Activated CD8-positive, alpha-beta memory T cell treated with anti-CD3 and anti-CD28 coated beads for 1 hour (primary cell): Measurements from ENCODE around the gene CBX7.

Source experiments
- DNase-seq, 2 donors: peaks; one replicate each; pipeline ENCODE4 v3.0.0-alpha.2; 2020; ENCODE audit warnings: low read depth in 1 of 2; ENCODE audit errors: extremely low read depth in 1 of 2

The CBX7 gene

DNA sequence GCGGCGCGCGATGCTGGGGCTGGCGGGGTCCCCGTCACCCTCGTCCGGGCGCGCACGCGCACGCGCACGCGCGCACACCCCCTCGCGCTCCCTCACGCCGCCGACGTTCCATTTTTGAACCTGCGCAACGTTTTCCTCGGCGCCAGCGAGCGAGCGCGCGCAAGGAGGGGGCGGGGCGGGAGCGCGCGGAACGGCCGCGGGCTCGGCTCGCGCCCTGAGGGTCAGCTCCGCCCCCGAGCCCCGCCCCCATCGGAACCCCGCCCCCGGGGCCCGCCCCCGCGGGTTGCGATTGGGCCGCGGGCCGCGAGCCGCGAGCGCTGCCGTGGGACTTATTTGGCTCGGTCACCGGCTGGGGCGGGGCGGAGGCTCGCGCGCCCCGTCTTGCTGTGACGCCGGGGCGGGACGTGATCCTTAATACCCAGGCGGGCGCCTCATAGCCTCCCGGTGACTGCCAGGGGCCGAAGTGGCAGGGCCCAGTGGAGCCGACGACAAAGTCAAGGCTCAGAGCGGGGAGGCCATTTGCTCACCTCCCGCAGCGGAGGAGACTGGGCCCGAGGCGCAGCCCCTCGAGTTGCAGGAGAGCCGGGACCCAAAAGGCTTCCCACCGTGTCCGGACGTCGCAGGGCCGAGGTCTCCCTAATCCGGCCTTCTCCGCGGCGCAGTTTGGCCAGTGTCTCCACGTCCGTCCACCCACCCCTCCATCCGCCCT is at the start of gene CBX7:
Gene CBX7 (minus strand): TSS at position 170 of the 709 bp plus-strand sequence. CDS start 236 bp downstream, outside the sequence.
- DNase-seq: peak; percentile 72 to 85

DNA sequence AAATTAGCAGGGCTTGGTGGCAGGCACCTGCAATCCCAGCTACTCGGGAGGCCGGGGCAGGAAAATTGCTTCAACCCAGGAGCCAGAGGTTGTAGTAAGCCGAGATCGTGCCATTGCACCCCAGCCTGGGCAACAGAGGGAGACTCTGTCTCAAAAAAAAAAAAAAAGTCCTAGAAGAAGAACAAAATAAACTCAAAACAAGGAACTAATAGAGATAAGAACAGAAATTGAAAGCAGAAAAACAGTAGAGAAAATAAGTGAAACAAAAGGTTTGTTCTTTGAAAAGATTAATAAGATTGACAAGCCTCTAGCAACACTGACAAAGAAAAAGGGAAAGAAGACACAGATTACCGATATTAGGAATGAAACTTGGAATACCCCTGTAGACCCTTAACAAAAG is 45.1 kb upstream of the CBX7 start:
- no peak for DNase-seq

DNA sequence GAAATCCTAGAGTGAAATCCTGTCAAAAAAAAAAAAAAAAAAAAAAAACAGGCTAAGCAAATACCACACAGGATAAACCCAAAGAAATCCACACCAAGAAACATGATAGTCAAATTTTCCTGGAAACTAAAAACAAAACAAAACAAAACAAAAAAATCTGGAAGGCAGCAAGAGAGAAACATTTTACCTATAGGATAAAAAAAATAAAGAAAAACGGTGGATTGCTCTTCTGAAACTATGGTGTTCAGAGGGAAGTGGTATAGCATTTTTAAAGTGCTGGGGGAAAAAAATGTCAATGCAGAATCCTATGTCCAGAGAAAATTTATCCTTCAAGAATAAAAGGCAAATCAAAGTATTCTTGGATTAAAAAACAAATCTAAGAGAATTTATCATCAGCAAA is 41.6 kb upstream of the CBX7 start:
- no peak for DNase-seq

DNA sequence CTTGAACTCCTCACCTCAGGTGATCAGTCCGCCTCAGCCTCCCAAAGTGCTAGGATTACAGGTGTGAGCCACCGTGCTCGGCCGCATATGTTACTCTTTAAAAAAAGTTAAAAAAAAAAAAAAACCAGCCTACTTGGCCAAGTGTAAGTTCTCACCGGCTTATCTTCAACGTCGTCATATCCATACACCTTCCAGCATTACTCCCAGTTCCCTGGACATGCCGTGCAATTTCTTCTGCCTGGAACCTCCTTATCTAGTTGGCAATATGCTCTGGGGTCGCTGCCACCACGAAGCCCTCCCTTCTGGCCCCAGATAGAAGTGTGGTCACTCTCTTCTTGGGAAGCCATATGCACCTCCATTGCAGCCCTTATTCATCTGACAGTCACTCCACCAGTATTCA is 36.3 kb upstream of the CBX7 start:
- no peak for DNase-seq

DNA sequence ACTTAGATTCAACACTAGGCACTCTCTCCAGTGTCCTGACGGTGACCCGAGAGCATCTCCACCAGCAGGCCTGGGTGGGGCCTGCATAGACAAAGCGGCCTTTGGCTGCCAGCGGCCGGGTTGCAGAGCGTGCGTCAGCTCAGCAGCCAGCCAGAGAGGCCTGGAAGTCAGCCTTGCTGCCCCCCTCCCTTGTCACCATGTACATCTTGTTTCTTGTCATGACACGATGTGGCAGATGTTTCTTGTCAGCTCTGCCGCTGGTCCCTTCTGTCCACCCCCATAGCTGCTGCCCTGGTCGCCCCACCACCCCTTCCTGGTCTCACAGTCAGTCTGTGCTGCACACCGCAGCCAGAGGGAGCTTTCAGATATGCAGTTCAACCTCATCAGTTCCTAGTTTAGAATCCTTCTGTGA is 33.1 kb upstream of the CBX7 start:
- no peak for DNase-seq

DNA sequence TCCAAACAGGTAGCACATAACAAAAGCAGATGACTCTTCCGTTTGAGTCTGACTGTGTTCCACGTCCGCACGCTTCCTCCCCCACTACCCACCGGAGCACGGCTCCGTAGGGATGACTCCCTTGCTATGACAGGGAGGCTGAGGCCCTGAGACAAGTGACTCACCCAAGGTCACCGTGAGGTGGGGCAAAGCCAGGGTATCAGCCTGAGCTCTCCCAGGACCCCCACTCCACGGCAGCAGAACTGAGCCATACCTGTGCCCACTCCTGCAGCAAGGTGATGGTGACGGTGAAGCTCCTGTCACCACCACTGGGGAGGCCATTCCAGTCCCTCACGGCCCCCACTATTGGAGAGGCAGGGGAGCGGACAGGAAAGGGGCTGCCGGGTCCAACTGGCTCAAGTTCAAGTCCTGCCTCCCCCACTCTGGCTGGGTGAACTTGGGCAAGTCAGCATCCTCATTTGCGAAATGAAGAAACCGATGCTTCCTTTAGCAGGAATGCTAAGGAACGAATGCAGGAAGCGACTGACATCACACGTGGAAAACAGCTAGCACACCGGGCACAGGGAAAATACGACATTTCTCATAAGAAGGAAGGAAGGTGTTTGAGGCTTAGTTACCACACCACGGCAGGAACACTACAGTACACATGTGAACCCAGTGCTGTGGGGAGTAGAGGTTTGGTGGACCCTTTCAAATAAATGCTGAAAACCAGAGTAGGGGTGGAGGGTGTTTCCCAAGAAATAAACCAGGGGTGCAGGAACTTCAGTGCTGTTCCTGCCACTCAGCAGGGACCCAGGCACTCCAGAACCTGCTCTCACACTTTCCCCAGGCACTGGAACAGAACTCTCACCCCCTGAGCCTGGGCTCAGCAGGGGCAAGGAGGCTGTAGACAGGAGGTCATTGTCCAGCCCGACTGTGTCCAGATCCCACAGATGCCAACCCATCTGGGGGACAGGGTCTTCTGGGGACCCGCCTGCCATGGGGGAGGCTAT is 32.4 kb upstream of the CBX7 start:
- no peak for DNase-seq

DNA sequence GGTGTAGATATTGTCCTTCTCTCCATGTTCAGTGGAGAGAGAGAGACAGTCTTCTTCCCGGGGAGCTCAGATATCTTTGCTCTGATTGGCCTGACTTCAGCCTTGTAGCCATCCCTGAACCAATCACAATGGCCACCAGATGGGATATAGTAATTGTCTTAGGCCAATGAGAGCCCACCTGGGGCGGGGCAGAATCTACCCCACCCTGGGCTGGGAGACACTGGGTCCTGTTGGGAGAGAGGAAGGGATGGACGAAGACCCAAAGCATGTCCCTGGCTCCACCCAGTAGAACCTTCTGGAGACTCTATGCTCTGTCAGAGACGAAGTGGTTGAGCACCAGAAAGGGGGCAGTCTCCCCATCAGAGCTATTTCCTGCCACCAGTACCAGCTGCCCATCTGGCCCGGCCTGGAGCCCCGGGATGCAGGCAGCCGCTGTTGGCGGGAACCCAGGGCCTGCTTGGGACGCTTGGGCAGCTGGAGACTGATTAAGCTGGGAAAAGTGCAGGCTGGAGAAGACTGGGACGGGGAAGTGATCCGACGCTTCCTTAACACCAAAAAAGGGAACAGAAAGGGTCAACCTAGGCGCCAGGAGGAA is 31.6 kb upstream of the CBX7 start:
- no peak for DNase-seq

DNA sequence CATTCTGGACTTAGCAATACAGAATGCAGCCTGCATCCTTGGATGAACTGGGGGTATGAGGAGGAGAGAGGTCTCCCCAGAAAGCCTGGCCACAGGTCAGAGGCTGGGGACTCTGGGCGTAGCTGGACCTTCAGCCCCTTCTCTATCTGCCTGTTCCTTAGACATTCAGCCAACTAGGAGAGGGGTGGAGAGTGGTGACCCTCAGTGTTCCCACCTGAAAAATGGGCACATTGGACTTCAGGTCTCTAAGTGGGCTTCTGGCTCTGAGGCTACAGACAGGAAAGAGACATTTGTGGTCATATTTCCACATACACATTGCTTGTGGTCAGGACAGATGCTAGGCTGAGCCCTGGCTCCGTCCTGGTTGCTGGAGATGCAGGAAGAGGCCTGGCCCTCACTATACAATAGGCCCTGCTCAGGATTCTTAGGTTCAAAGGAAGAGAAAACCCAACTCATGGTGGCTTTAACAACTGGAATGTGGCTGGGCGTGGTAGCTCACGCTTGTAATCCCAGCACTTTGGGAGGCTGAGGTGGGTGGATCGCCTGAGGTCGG is 30.1 kb upstream of the CBX7 start:
- no peak for DNase-seq

DNA sequence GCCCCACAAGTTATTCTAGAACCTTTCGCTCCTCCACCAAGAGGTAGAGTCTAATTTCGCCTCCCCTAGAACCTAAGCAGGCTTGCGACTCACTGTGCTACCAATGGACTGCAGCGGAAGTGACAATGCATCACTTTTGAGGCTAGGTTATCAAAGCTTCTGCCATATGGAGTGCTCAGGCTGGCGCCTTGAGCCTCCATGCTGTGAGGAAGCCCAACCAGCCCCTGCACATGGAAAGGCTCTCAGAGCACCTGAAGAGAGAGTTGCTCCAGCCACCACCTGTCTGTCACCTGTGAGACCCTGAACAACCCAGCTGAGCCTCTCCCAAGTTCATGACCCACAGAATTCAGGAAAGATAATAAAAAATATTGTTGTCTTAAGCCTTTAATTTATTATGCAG is 29.3 kb upstream of the CBX7 start:
- DNase-seq: no peak

DNA sequence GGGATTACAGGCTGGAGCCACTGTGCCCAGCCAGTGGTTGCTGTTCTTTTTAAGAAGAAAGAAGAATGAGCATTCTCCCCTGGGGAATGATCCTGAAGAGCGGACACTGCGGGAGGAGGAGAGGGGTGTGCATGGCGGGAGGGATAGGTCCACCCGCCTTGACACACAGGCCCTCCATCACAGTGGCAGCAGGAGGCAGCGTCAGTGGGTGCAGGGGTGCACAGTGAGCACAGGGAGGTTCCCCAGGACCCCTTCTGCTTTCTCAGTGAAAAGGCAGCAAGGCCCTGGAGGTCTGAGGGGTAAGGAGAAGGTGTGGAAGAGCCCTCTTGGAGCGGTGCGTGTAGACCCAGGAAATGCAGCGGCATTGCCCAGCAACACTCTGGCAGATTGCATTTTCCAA is 28.9 kb upstream of the CBX7 start:
- DNase-seq: no peak

DNA sequence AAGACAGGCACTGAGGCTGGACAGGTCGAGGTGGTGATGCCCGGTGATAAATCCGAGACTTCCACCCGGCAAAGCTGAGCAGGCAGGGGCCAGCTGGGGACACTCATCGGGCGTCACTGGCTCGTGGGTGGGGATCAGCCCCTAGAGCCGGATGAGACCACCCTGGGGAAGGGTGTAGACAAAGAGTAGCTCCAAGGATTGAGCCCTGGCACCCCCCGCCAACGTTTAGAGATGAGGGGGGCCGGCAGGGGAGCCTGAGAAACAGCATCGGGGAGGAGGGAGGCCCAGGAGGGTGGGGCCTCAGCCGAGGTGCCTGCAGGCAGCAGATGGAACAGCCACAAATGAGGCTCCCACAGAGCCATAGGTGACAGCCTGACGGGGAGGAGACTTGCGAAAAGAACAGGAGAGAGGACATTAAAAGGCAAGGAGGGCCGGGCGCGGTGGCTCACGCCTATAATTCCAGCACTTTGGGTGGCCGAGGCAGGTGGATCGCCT is 27.4 kb upstream of the CBX7 start:
- DNase-seq: no peak

DNA sequence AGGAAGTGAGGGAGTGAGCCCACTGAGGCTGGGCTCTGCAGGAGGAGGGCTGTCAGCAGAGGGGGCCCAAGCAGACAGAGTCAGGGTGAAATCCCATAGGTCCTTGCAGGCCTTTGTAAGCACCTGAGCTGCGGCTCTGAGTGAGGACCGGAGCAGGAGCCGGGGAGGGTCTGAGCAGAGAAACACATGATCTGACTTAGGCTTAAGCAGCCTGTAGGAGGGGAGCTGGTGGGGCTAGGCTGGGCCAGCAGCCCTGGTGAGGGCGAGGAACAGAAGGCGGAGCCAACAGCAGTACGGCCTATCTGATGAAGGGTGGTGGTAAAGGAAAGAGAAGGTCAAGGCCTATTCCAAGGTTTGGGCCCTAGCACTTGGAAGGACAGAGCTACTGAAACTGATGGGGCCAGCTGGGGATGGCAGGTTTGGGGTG is 26.9 kb upstream of the CBX7 start:
- DNase-seq: no peak

DNA sequence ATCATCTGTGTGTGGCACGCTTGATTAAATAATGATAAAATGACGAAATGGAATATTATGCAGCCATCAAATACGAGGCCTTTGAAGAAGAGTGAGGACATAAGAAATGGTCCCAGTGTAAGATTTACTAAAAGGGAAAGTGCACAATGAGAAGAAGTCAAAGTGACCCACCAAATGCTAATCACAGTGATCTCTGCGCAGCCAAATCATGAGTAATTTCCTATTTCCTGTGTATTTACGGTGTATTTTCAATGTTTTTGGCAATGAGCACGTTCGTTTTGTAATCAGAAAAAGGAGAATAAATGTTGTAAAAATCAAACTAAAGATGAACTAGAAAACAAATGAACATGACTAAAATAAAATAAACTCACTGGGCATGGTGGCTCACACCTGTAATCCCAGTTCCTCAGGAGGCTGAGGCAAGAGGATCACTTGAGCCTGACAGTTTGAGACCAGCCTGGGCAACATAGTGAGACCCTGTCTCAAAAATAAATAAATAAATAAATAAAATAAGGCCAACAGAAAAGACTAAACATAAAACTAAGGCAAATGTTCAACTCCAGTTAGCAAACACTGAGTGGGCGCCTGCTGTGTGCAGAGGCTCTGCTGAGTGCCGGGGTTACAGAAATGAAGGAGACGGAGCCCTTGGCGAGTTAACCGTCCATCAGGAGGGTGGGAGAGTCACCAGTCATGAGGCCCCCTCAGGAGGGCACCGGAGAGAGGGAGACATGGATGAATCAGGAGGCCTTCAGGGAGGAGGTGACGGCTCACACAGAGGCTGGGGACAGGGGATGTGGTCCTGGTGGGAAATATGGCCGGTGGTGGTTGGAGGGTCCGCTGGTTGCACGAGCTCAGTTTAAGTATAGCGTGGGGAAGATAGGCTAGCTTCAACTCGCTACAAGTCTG is 26.0 kb upstream of the CBX7 start:
- no peak for DNase-seq

DNA sequence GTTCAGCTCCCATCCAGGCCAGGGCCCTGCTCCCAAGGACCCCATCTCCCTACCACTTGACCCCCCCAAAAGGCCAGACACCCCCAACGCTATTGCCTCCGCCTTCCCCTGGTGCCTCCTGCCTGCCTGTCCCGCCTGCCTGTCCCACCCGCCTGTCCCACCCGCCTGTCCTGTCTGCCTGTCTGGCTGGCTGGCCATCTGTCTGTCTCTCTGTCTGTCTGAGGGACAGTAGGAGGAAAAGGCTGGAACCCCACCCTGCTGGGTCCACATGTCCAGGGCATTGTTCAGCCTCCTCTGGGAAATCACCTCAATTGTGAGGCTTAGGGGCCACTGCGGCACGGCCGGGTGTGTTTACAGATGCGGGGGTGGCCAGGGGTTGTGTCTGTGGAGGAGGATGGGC is 25.3 kb upstream of the CBX7 start:
- DNase-seq: no peak

DNA sequence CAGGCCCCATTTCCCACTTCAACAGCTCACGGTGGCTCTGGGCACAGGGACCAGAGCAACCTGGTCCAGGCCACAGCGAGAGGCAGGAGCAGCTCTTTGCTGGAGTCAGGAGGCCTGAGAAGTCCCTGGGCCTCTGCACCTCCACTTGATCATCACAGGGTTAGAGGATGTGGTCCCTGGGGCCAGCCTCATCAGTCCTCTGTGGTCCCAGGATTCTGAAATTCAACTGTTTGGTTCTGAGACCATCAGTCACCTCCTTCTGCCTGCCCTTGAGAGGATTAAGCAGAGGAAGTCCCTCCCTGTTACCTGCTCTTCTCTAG is 24.9 kb upstream of the CBX7 start:
- no peak for DNase-seq

DNA sequence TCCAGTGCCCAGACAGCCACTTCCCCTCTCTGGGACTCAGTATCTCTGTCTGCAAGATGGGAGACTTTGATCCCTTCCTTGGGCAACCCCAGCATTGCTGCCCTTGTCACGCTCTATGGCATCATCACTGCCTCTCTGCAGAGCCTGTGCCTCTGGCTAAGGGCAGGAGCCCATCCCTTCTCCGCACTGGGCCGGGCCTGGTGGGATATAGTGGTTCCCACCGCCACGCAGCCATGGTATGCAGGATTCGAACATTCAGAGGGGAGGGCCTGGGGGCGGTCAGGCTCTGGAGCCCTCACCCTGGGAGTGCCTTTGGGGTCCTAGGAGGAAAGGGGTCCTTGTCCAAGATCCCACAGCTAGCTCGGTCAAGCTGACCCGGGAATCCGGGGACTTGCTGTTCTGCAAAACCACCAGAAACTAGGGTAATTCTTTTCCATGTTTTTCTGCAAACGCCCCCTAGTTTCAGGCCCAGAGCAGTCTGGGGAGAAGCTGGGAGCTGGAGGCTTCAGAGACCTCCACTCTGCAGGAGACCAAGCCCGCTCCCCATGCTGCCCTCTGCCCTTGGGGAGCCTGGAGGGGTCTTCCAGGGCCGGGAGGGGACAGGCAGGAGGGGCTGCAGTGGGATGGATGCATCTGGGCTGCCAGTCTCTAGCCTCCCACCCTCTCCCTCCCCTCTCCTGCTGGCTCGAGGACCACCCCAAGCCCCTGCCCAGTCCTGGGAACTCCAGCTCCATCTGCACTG is 24.4 kb upstream of the CBX7 start:
- DNase-seq: no peak

DNA sequence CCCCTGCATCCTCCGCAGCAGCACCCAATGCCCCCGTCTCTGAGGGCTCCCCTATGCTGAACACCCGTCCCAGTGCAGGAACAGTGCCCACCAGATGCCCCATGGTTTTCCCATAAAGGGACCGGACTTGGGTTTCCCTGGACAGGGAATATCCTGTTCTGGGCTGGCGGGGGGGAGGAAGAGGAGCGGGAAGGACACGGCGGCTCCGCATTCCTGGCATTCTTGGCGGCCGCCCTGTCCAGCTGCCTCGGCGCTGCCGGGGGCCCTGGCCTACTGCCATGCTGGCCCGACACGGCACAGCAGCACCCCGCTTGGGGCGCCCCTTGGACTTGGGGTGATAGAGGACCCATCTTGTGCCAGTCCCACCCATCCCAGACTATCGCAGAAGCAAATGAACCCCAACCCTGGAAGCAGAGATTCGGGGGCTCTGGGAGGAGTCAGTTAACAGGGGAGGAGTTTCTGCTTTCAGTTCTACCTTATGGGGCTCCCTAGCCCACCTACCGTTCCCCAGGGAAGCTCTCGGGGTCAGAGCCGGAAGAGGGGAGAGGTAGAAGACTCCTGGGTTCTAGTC is 23.7 kb upstream of the CBX7 start:
- no peak for DNase-seq

DNA sequence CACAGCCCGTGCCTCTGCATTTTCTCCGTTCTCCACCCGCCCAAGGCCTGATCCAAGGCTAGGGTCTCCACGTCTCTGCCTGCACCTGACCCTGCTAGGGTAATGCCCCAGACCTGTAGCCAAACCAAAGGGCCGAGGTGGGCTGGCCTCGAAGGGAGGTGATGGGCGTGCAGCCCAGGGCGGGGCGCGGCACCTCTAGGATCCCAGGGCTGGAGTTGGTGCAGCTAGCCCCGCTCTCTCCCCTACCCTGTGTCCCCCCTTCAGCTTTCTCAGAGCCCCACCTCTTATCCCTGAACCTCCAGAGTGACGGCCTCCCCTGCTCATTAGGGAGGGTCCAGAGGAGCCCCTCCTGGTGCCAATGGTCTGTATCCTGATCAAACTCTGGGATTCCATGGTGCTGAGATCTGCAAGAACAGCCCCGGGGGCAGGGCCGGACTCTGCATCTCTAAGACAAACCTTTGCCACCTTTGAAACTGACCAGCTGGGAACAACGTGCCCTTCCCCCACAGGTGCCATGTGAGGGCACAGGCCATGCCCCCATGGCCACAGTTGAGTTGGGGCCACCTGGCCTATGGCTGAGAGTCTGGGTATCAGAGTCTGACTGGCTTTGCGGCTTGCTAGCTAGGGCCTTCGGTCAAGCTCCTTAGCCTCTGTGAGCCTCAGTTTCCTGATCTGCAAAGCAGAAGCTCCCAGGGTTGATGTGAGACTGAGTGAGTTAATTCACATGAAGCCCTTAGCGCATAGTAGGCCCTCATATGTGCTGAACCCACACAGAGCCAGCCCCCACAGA is 23.1 kb upstream of the CBX7 start:
- DNase-seq: no peak
